ENCODE data around the gene PHF21B.
"Not testable (repeated sequence)": the region's sequence is repeated elsewhere in the genome, so short reads cannot be mapped to it uniquely, and the experiment has no call there.

The PHF21B gene

GRCh38 chr22:44861245-44861644, 148.6 kb downstream of the PHF21B start:
- Histone ChIP-seq H3K36me3 (ENCODE audit: insufficient read depth, low read length) (no peaks in the 10 kb centered on the region), H3K4me3 (ENCODE audit: low read depth, low read length, poor library complexity, severe bottlenecking) (no peak overlapping the region), H2AFZ (ENCODE audit: low read length) (no peak overlapping the region), H3K9me2 (ENCODE audit: low read depth, low read length) (no peaks in the 10 kb centered on the region), H3K27me3 (ENCODE audit: insufficient read depth, low read length) (no peaks in the 10 kb centered on the region), H3K9ac (ENCODE audit: low read length) (no peak overlapping the region), H3F3A (ENCODE audit: insufficient read depth, low read length) (no peaks in the 10 kb centered on the region), H4K20me1 (ENCODE audit: insufficient read depth, low read length) (no peaks in the 10 kb centered on the region), H3K79me2 (ENCODE audit: insufficient read depth, low read length) (no peaks in the 10 kb centered on the region), H3K9me3 (ENCODE audit: low read length) (no peaks in the 10 kb centered on the region), H3K4me2 (ENCODE audit: low read length) (no peak overlapping the region), H3K4me1 (ENCODE audit: insufficient read depth, low read length, severe bottlenecking) (no peaks in the 10 kb centered on the region), H3K27ac (ENCODE audit: low read depth, low read length, poor library complexity, severe bottlenecking) (no peak overlapping the region)
- TF ChIP-seq EZH2 (IDR thresholded peaks at IDR 0.05; ENCODE audit: borderline replicate concordance, low read length): no peak
- TF ChIP-seq, protein P1, sequence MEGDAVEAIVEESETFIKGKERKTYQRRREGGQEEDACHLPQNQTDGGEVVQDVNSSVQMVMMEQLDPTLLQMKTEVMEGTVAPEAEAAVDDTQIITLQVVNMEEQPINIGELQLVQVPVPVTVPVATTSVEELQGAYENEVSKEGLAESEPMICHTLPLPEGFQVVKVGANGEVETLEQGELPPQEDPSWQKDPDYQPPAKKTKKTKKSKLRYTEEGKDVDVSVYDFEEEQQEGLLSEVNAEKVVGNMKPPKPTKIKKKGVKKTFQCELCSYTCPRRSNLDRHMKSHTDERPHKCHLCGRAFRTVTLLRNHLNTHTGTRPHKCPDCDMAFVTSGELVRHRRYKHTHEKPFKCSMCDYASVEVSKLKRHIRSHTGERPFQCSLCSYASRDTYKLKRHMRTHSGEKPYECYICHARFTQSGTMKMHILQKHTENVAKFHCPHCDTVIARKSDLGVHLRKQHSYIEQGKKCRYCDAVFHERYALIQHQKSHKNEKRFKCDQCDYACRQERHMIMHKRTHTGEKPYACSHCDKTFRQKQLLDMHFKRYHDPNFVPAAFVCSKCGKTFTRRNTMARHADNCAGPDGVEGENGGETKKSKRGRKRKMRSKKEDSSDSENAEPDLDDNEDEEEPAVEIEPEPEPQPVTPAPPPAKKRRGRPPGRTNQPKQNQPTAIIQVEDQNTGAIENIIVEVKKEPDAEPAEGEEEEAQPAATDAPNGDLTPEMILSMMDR (IDR thresholded peaks at IDR 0.05; ENCODE audit: low read length): no peak

DNA sequence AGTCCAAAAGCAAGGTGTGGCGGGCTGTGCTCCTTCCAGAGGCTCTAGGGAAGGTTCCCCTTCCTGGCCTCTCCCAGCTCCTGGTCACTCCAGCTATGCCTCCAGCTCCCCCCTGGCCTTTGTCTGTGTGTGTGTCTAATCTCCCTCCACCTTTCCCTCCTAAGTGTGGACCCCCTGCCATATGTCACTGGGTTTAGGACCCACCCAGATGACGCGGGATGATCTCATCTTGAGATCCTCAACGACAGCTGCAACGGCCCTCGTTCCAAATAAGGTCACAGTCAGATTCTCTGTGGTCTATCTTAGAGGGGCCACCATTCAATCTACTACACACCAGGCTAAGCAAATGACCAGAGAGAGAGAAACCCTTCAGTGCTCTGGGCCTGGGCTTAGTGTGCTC, 149.5 kb downstream of the PHF21B start:
- Histone ChIP-seq H3F3A (ENCODE audit: insufficient read depth, low read length) (no peaks in the 10 kb centered on the region), H3K9ac (ENCODE audit: low read length) (no peak overlapping the region), H3K9me2 (ENCODE audit: low read depth, low read length) (no peaks in the 10 kb centered on the region), H4K20me1 (ENCODE audit: insufficient read depth, low read length) (no peaks in the 10 kb centered on the region), H3K79me2 (ENCODE audit: insufficient read depth, low read length) (no peaks in the 10 kb centered on the region), H3K4me3 (ENCODE audit: low read depth, low read length, poor library complexity, severe bottlenecking) (no peak overlapping the region), H3K9me3 (ENCODE audit: low read length) (no peaks in the 10 kb centered on the region), H2AFZ (ENCODE audit: low read length) (no peak overlapping the region), H3K4me1 (ENCODE audit: insufficient read depth, low read length, severe bottlenecking) (no peaks in the 10 kb centered on the region), H3K36me3 (ENCODE audit: insufficient read depth, low read length) (no peaks in the 10 kb centered on the region), H3K27ac (ENCODE audit: low read depth, low read length, poor library complexity, severe bottlenecking) (no peak overlapping the region), H3K4me2 (ENCODE audit: low read length) (no peak overlapping the region), H3K27me3 (ENCODE audit: insufficient read depth, low read length) (0 out of 2 replicates have a peak, but pooled peaks cover 3% of the 10 kb centered on the region)
- TF ChIP-seq, protein P1 (IDR thresholded peaks at IDR 0.05; ENCODE audit: low read length): no peak
- no peak for TF ChIP-seq EZH2 (IDR thresholded peaks at IDR 0.05; ENCODE audit: borderline replicate concordance, low read length)

GRCh38 chr22:44859641-44860040, 150.2 kb downstream of the PHF21B start:
- Histone ChIP-seq H3K36me3 (ENCODE audit: insufficient read depth, low read length) (no peaks in the 10 kb centered on the region), H3K9me2 (ENCODE audit: low read depth, low read length) (no peaks in the 10 kb centered on the region), H3K4me1 (ENCODE audit: insufficient read depth, low read length, severe bottlenecking) (no peaks in the 10 kb centered on the region), H3K79me2 (ENCODE audit: insufficient read depth, low read length) (no peaks in the 10 kb centered on the region), H4K20me1 (ENCODE audit: insufficient read depth, low read length) (no peaks in the 10 kb centered on the region), H3K27me3 (ENCODE audit: insufficient read depth, low read length) (0 out of 2 replicates have a peak, but pooled peaks cover 3% of the 10 kb centered on the region), H2AFZ (ENCODE audit: low read length) (no peak overlapping the region), H3K4me3 (ENCODE audit: low read depth, low read length, poor library complexity, severe bottlenecking) (no peak overlapping the region), H3K9me3 (ENCODE audit: low read length) (no peaks in the 10 kb centered on the region), H3F3A (ENCODE audit: insufficient read depth, low read length) (no peaks in the 10 kb centered on the region), H3K27ac (ENCODE audit: low read depth, low read length, poor library complexity, severe bottlenecking) (no peak overlapping the region), H3K4me2 (ENCODE audit: low read length) (no peak overlapping the region), H3K9ac (ENCODE audit: low read length) (no peak overlapping the region)
- TF ChIP-seq, protein P1 (IDR thresholded peaks at IDR 0.05; ENCODE audit: low read length): no peak
- TF ChIP-seq EZH2 (IDR thresholded peaks at IDR 0.05; ENCODE audit: borderline replicate concordance, low read length): no peak

DNA sequence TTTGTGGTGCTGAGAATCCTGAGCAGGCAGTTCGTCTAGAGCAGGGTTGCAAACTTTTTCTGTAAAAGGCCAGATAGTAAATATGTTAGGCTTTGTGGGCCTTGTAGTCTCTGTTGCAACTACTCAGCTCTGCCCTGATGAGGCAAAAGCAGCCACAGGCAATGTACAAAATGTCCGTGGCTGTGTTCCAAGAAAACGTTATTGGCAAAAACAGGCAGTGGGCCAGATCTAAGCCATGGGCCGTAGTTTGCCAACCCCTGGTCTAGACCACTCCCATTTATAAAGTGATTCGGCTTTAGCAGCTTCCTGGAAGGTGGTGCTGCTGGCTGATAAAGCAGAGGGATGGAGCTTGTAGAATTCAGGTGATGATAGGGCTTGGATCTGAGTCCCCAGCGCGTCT, 151.0 kb downstream of the PHF21B start:
- not testable (repeated sequence) for H3K27ac ChIP-seq (ENCODE audit: low read depth, low read length, poor library complexity, severe bottlenecking); H3K9me2 ChIP-seq (ENCODE audit: low read depth, low read length); H3K4me1 ChIP-seq (ENCODE audit: insufficient read depth, low read length, severe bottlenecking); H3F3A ChIP-seq (ENCODE audit: insufficient read depth, low read length); H3K4me2 ChIP-seq (ENCODE audit: low read length); H3K9ac ChIP-seq (ENCODE audit: low read length); H3K79me2 ChIP-seq (ENCODE audit: insufficient read depth, low read length); H4K20me1 ChIP-seq (ENCODE audit: insufficient read depth, low read length); H2AFZ ChIP-seq (ENCODE audit: low read length); H3K9me3 ChIP-seq (ENCODE audit: low read length); H3K27me3 ChIP-seq (ENCODE audit: insufficient read depth, low read length); H3K36me3 ChIP-seq (ENCODE audit: insufficient read depth, low read length); H3K4me3 ChIP-seq (ENCODE audit: low read depth, low read length, poor library complexity, severe bottlenecking)
